Neural cell (in vitro differentiated cells): Measurements from ENCODE around the gene ZCWPW1. TPM values are rescaled to one million over a fixed set of nuclear protein-coding genes. Genes with fewer than 3 reads are reported as not detected.

Experiments
- H2AFZ ChIP-seq: fragments of 200-600, 300-800 bp; sonication (generic), shearing (Covaris generic); 2 replicates; pipeline ENCODE4 v1.6.0; 2014; ENCODE audit warnings: low read depth, mild to moderate bottlenecking, antibody characterized with exemption, low read length, moderate library complexity
- H3F3A ChIP-seq: fragments of 200-600 bp; shearing (Covaris generic); 2 replicates; pipeline ENCODE4 v1.6.1; 2016; ENCODE audit warnings: mild to moderate bottlenecking, moderate library complexity, mixed read lengths, antibody characterized with exemption, low read length; ENCODE audit not compliant: insufficient read depth, poor library complexity, severe bottlenecking
- H3K27ac ChIP-seq: fragments of 200-600, 300-800 bp; sonication (generic), shearing (Covaris generic); 2 replicates; pipeline ENCODE4 v1.5.1; 2014; ENCODE audit warnings: mild to moderate bottlenecking, low read length, moderate library complexity
- H3K27me3 ChIP-seq: fragments of 300-800, 200-600 bp; sonication (generic), shearing (Covaris generic); 2 replicates; pipeline ENCODE4 v1.6.0; 2014; ENCODE audit warnings: mild to moderate bottlenecking, low read depth, low read length, moderate library complexity; ENCODE audit not compliant: insufficient read depth
- H3K36me3 ChIP-seq: fragments of 300-800, 200-600 bp; sonication (generic), shearing (Covaris generic); 2 replicates; pipeline ENCODE4 v1.5.1; 2014; ENCODE audit warnings: mild to moderate bottlenecking, antibody characterized with exemption, low read length, moderate library complexity; ENCODE audit not compliant: insufficient read depth
- H3K4me2 ChIP-seq: fragments of 300-800, 200-600 bp; sonication (generic), shearing (Covaris generic); 2 replicates; pipeline ENCODE4 v1.6.0; 2014; ENCODE audit warnings: mild to moderate bottlenecking, low read length
- H3K4me3 ChIP-seq: fragments of 300-800, 200-600 bp; sonication (generic), shearing (Covaris generic); 2 replicates; pipeline ENCODE4 v1.5.1; 2014; ENCODE audit warnings: mild to moderate bottlenecking, low read length, moderate library complexity
- H3K79me2 ChIP-seq: fragments of 200-600 bp; shearing (Covaris generic); replicated peaks from 2 replicates; pipeline ENCODE4 v1.6.0; 2014; ENCODE audit warnings: mild to moderate bottlenecking, low read length, moderate library complexity; ENCODE audit not compliant: insufficient read depth
- H3K9ac ChIP-seq: fragments of 300-800, 200-600 bp; sonication (generic), shearing (Covaris generic); 2 replicates; pipeline ENCODE4 v1.6.1; 2016; ENCODE audit warnings: mild to moderate bottlenecking, low read length, mixed read lengths
- H3K9me2 ChIP-seq: fragments of 200-600 bp; shearing (Covaris generic); 2 replicates; pipeline ENCODE4 v1.6.1; 2016; ENCODE audit warnings: mild to moderate bottlenecking, low read length, mixed read lengths; ENCODE audit not compliant: insufficient read depth
- H3K9me3 ChIP-seq: fragments of 200-600, 300-800 bp; sonication (generic), shearing (Covaris generic); 2 replicates; pipeline ENCODE4 v1.6.1; 2016; ENCODE audit warnings: mild to moderate bottlenecking, mixed run types, low read length, moderate library complexity, mixed read lengths
- H4K20me1 ChIP-seq: fragments of 200-600 bp; shearing (Covaris generic); 2 replicates; pipeline ENCODE4 v1.6.1; 2016; ENCODE audit warnings: mild to moderate bottlenecking, mixed run types; ENCODE audit not compliant: insufficient read depth
- CTCF ChIP-seq: fragments of 450-650 bp; IDR thresholded peaks from 2 replicates; pipeline ENCODE4 v1.5.1; 2014; ENCODE audit warnings: antibody characterized with exemption, mild to moderate bottlenecking, moderate library complexity; ENCODE audit not compliant: poor library complexity, severe bottlenecking
- EP300 ChIP-seq: fragments of 450-650 bp; conservative IDR thresholded peaks from 2 replicates; pipeline ENCODE4 v1.6.1; 2014; ENCODE audit warnings: antibody characterized with exemption, mild to moderate bottlenecking, moderate library complexity; ENCODE audit not compliant: poor library complexity, severe bottlenecking
- EZH2 ChIP-seq: fragments of 200-600, 300-800 bp; shearing (Covaris generic), sonication (generic); IDR thresholded peaks from 2 replicates; pipeline ENCODE4 v1.6.1; 2014; ENCODE audit warnings: antibody characterized with exemption, low read length, borderline replicate concordance, mild to moderate bottlenecking; ENCODE audit not compliant: insufficient read depth, poor library complexity, severe bottlenecking
- MXI1 ChIP-seq: fragments of 450-650 bp; conservative IDR thresholded peaks from 2 replicates; pipeline ENCODE4 v1.6.1; 2014; ENCODE audit warnings: antibody characterized with exemption, mild to moderate bottlenecking; ENCODE audit not compliant: poor library complexity, severe bottlenecking
- POLR2AphosphoS5 ChIP-seq: IDR thresholded peaks from 2 replicates; pipeline ENCODE4 v1.6.1; 2012
- RAD21 ChIP-seq: fragments of 450-650 bp; conservative IDR thresholded peaks from 2 replicates; pipeline ENCODE4 v1.6.1; 2014; ENCODE audit warnings: antibody characterized with exemption, mild to moderate bottlenecking, moderate library complexity
- REST ChIP-seq: IDR thresholded peaks from 2 replicates; pipeline ENCODE4 v1.6.1; 2012; ENCODE audit warnings: borderline replicate concordance
- SMC3 ChIP-seq: fragments of 450-650 bp; conservative IDR thresholded peaks from 2 replicates; pipeline ENCODE4 v1.6.1; 2014; ENCODE audit warnings: antibody characterized with exemption, mild to moderate bottlenecking, moderate library complexity; ENCODE audit not compliant: poor library complexity
- TAF1 ChIP-seq: IDR thresholded peaks from 2 replicates; pipeline ENCODE4 v1.6.1; 2012; ENCODE audit warnings: low read depth
- polyA plus RNA-seq: library from polyadenylated mRNA; depleted of rRNA; stranded (reverse); fragments of >200 nt; gene quantifications from 2 replicates; pipeline ENCODE4 v1.2.3, GENCODE V29; 2014

Gene ZCWPW1
- polyA plus RNA-seq, 1 donor from 2014 or later: 6.8 TPM

GRCh38 chr7:100430493-100431285, 2.2 kb upstream of the ZCWPW1 start:
- no peaks in the 10 kb centered on the region for H3K9me3 ChIP-seq
- peak overlapping the region; percentile 64 for H3K4me2 ChIP-seq
- no peaks in the 10 kb centered on the region for H4K20me1 ChIP-seq
- no peaks in the 10 kb centered on the region for H3K27me3 ChIP-seq
- peak overlapping the region; percentile 96 for H3K9ac ChIP-seq
- TF ChIP-seq POLR2AphosphoS5 (no peak), SMC3 (no peak), EZH2 (no peak), TAF1 (no peak), MXI1 (no peak), REST (no peak), CTCF (no peak), EP300 (no peak), RAD21 (no peak)
- peaks cover 25% of the 10 kb centered on the region for H3K79me2 ChIP-seq
- no peaks in the 10 kb centered on the region for H3K36me3 ChIP-seq
- peak overlapping the region; percentile 99 for H3K27ac ChIP-seq
- no peak overlapping the region for H2AFZ ChIP-seq
- peak overlapping the region; percentile 81 for H3K4me3 ChIP-seq
- no peaks in the 10 kb centered on the region for H3K9me2 ChIP-seq
- H3F3A ChIP-seq: no peaks in the 10 kb centered on the region

GRCh38 chr7:100429637-100430492, 1.4 kb upstream of the ZCWPW1 start, which contains the start of gene MEPCE:
Gene MEPCE, plus strand, starts transcription at chr7:100429831. Its CDS starts 188 bp downstream, at chr7:100430019.
- H3K79me2 ChIP-seq: peaks cover 21% of the 10 kb centered on the region
- H3K36me3 ChIP-seq: no peaks in the 10 kb centered on the region
- H3K27me3 ChIP-seq: no peaks in the 10 kb centered on the region
- TF ChIP-seq MXI1: no peak
- no peak for TF ChIP-seq RAD21
- TF ChIP-seq POLR2AphosphoS5: peak; percentile 79
- TF ChIP-seq TAF1: peak; percentile 25
- no peak for TF ChIP-seq CTCF
- TF ChIP-seq EP300: peak; percentile 19
- no peak for TF ChIP-seq REST
- no peaks in the 10 kb centered on the region for H3K9me2 ChIP-seq
- no peaks in the 10 kb centered on the region for H4K20me1 ChIP-seq
- peak within 1 kb of the TSS; percentile 99 for H3K27ac ChIP-seq
- H3K9me3 ChIP-seq: no peaks in the 10 kb centered on the region
- H3F3A ChIP-seq: no peaks in the 10 kb centered on the region
- H3K4me2 ChIP-seq: peak within 1 kb of the TSS; percentile 64
- H2AFZ ChIP-seq: peak within 1 kb of the TSS; percentile 93
- peak within 1 kb of the TSS; percentile 96 for H3K9ac ChIP-seq
- peak within 1 kb of the TSS; percentile 81 for H3K4me3 ChIP-seq
